OCI-LY3 (cell line): Measurements from ENCODE around the gene GPR85.

Source experiments
- H2AFZ ChIP-seq: fragments of 200-600, 300-600 bp; shearing (Covaris generic); 2 replicates; pipeline ENCODE4 v1.6.0; 2014; ENCODE audit warnings: antibody characterized with exemption, low read depth, low read length
- H3K27ac ChIP-seq: fragments of 200-600, 300-600 bp; sonication (generic); 2 replicates; pipeline ENCODE4 v1.5.1; 2014; ENCODE audit warnings: mild to moderate bottlenecking, low read length, moderate library complexity, mixed read lengths
- H3K27me3 ChIP-seq: fragments of 200-600, 300-600 bp; sonication (generic); 2 replicates; pipeline ENCODE4 v1.6.1; 2014; ENCODE audit warnings: low read depth, low read length, mixed read lengths
- H3K36me3 ChIP-seq: fragments of 200-600, 300-600 bp; sonication (generic); replicated peaks from 2 replicates; pipeline ENCODE3; 2014; ENCODE audit warnings: low read depth, low read length, mixed read lengths
- H3K4me1 ChIP-seq: fragments of 300-600, 200-600 bp; sonication (generic); 2 replicates; pipeline ENCODE4 v1.6.1; 2014; ENCODE audit warnings: low read length, mixed read lengths
- H3K4me2 ChIP-seq: fragments of 200-600, 300-600 bp; sonication (generic); 2 replicates; pipeline ENCODE4 v1.6.1; 2014; ENCODE audit warnings: low read length, mixed read lengths
- H3K4me3 ChIP-seq: fragments of 300-600, 200-600 bp; sonication (generic); 2 replicates; pipeline ENCODE4 v1.5.1; 2014; ENCODE audit warnings: antibody characterized with exemption, mild to moderate bottlenecking, low read length, moderate library complexity
- H3K79me2 ChIP-seq: fragments of 300-600, 200-600 bp; shearing (Covaris generic); 2 replicates; pipeline ENCODE4 v1.6.1; 2014; ENCODE audit warnings: mild to moderate bottlenecking, low read length, mixed read lengths
- H3K9ac ChIP-seq: fragments of 300-600, 200-600 bp; shearing (Covaris generic); 2 replicates; pipeline ENCODE4 v1.6.0; 2014; ENCODE audit warnings: mild to moderate bottlenecking, low read length, moderate library complexity
- H3K9me3 ChIP-seq: fragments of 200-600, 300-600 bp; shearing (Covaris generic); 2 replicates; pipeline ENCODE4 v1.6.1; 2014; ENCODE audit warnings: low read length, mixed read lengths; ENCODE audit not compliant: insufficient read depth
- H4K20me1 ChIP-seq: fragments of 200-600, 300-600 bp; sonication (generic); 2 replicates; pipeline ENCODE4 v1.6.1; 2016; ENCODE audit warnings: low read length, mixed read lengths; ENCODE audit not compliant: insufficient read depth
- EZH2phosphoT487 ChIP-seq: fragments of 200-600 bp; shearing (Covaris generic); IDR thresholded peaks from 2 replicates; pipeline ENCODE4 v1.6.1; 2018; ENCODE audit warnings: antibody characterized with exemption, mixed run types, low read depth
- TF ChIP-seq, protein P1 (sequence below): fragments of 200-600, 300-600 bp; sonication (generic); IDR thresholded peaks from 2 replicates; pipeline ENCODE4 v1.5.1; 2014; ENCODE audit warnings: antibody characterized with exemption, low read length, low read depth

GPR85 gene

DNA sequence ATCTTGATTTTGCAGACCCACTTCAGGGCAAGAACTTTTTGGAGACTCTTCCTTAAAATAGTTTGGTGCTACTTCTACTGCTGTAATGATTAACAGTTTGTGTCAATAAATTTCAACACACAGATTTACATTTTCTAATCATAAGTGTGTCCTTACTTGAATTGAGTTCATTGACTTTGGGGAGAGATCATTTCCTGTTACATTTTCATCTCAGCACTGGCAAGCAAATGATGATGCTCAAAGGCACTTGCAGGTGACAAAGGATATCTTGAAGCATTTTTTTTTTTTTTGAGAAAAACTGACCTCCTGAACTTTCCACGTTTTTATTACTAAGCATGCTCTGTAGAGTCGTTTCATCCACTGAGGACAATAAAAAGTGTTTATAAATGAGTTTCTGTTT lies 52.7 kb downstream of the GPR85 start:
- Histone ChIP-seq H3K27me3 (no peaks in the 10 kb centered on the region), H3K9me3 (no peaks in the 10 kb centered on the region), H4K20me1 (no peaks in the 10 kb centered on the region), H3K4me1 (no peaks in the 10 kb centered on the region), H3K36me3 (no peaks in the 10 kb centered on the region), H3K4me2 (no peak overlapping the region), H3K9ac (no peak overlapping the region), H3K4me3 (no peak overlapping the region), H3K27ac (no peak overlapping the region), H3K79me2 (no peaks in the 10 kb centered on the region), H2AFZ (no peak overlapping the region)
- TF ChIP-seq EZH2phosphoT487: no peak
- TF ChIP-seq, protein P1, sequence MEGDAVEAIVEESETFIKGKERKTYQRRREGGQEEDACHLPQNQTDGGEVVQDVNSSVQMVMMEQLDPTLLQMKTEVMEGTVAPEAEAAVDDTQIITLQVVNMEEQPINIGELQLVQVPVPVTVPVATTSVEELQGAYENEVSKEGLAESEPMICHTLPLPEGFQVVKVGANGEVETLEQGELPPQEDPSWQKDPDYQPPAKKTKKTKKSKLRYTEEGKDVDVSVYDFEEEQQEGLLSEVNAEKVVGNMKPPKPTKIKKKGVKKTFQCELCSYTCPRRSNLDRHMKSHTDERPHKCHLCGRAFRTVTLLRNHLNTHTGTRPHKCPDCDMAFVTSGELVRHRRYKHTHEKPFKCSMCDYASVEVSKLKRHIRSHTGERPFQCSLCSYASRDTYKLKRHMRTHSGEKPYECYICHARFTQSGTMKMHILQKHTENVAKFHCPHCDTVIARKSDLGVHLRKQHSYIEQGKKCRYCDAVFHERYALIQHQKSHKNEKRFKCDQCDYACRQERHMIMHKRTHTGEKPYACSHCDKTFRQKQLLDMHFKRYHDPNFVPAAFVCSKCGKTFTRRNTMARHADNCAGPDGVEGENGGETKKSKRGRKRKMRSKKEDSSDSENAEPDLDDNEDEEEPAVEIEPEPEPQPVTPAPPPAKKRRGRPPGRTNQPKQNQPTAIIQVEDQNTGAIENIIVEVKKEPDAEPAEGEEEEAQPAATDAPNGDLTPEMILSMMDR: no peak
